Naive thymus-derived CD4-positive, alpha-beta T cell (primary cell): ENCODE measurements around the gene IGLL5. TPM values are rescaled to one million over a fixed set of nuclear protein-coding genes. Genes with fewer than 3 reads are reported as not detected.

ENCODE experiments used
- ATAC-seq: fragments of 150-1000 bp; cut with Tn5 transposase; 2 replicates; pipeline ENCODE4 v1.10.0; 2021; ENCODE audit warnings: mild to moderate bottlenecking, moderate library complexity
- CTCF ChIA-PET: fragments of 350-600 bp; sonication (Branson Sonifier 250); formaldehyde crosslinking; loops from one replicate; lab custom pipeline; 2021; ENCODE audit warnings: antibody characterized with exemption; lab: Charles Lee
- POLR2A ChIA-PET: fragments of 350-600 bp; sonication (Branson Sonifier 250); formaldehyde crosslinking; loops from one replicate; lab custom pipeline; 2021; ENCODE audit warnings: antibody characterized with exemption, inconsistent platforms; lab: Charles Lee
- DNase-seq, 9 donors: peaks; one replicate each; pipeline versions ENCODE4 v3.0.0 to v3.0.0-alpha.2; 2020 to 2022; ENCODE audit warnings: mixed read lengths in 1 of 9
- H3K27ac ChIP-seq: one replicate; pipeline ENCODE4 v1.7.0; 2013; ENCODE audit warnings: mild to moderate bottlenecking, low read depth, low read length, moderate library complexity
- H3K27me3 ChIP-seq, 2 donors: one replicate each; pipeline ENCODE4 v1.7.0; 2013; ENCODE audit warnings: low read length in 2 of 2, mild to moderate bottlenecking in 2 of 2, moderate library complexity in 2 of 2; ENCODE audit not compliant: control insufficient read depth in 2 of 2, insufficient read depth in 2 of 2
- H3K36me3 ChIP-seq, 3 experiments: 1 replicate in 2 of 3; 2 replicates in 1 of 3; pipeline ENCODE4 v1.7.0; 2013; ENCODE audit warnings: low read length in 3 of 3, mild to moderate bottlenecking in 3 of 3, moderate library complexity in 1 of 3; ENCODE audit not compliant: insufficient read depth in 3 of 3, control insufficient read depth in 2 of 3
- H3K4me1 ChIP-seq, 2 donors: one replicate each; pipeline ENCODE4 v1.7.0; 2013; ENCODE audit warnings: low read length in 2 of 2, mild to moderate bottlenecking in 2 of 2, moderate library complexity in 1 of 2; ENCODE audit not compliant: control insufficient read depth in 2 of 2, insufficient read depth in 2 of 2
- H3K4me3 ChIP-seq: 2 replicates; pipeline ENCODE4 v1.7.0; 2013; ENCODE audit warnings: mild to moderate bottlenecking, low read length
- H3K9me3 ChIP-seq, 3 experiments: 1 replicate in 2 of 3; 2 replicates in 1 of 3; pipeline ENCODE4 v1.7.0; 2013; ENCODE audit warnings: low read length in 3 of 3; ENCODE audit not compliant: control insufficient read depth in 2 of 3
- H3K27ac Mint-ChIP-seq, 9 donors: one replicate each; pipeline ENCODE4 v1.8.0; 2020 to 2022; ENCODE audit warnings: mixed read lengths in 9 of 9, mild to moderate bottlenecking in 8 of 9, moderate library complexity in 5 of 9, inconsistent platforms in 2 of 9
- H3K27me3 Mint-ChIP-seq, 5 donors: one replicate each; pipeline ENCODE4 v1.8.0; 2021 to 2022; ENCODE audit warnings: mixed read lengths in 5 of 5, mild to moderate bottlenecking in 1 of 5
- H3K36me3 Mint-ChIP-seq, 5 donors: one replicate each; pipeline ENCODE4 v1.8.0; 2020 to 2022; ENCODE audit warnings: mixed read lengths in 5 of 5, mild to moderate bottlenecking in 3 of 5, inconsistent platforms in 1 of 5
- H3K4me1 Mint-ChIP-seq, 7 donors: one replicate each; pipeline ENCODE4 v1.8.0; 2020 to 2022; ENCODE audit warnings: mixed read lengths in 7 of 7, mild to moderate bottlenecking in 3 of 7, inconsistent platforms in 1 of 7
- H3K4me3 Mint-ChIP-seq, 10 donors: one replicate each; pipeline ENCODE4 v1.8.0; 2020 to 2022; ENCODE audit warnings: mild to moderate bottlenecking in 10 of 10, mixed read lengths in 10 of 10, moderate library complexity in 6 of 10, inconsistent platforms in 2 of 10
- H3K9me3 Mint-ChIP-seq, 11 donors: one replicate each; pipeline ENCODE4 v1.8.0; 2020 to 2022; ENCODE audit warnings: mixed read lengths in 11 of 11, mild to moderate bottlenecking in 4 of 11, inconsistent platforms in 1 of 11, moderate library complexity in 1 of 11
- intact Hi-C, 2 donors: fragments of 100-400 bp; cut with micrococcal nuclease; formaldehyde crosslinking; loops; one replicate each; pipeline ENCODE4 v1.15.1; 2023
- polyA plus RNA-seq, 2 donors: library from polyadenylated mRNA; unstranded; fragments of 300-500 nt; fragmentation: Illumina TruSeq; gene quantifications; one replicate each; pipeline ENCODE4 v1.2.3, GENCODE V29; 2021
- total RNA-seq, 6 experiments: library from RNA in 5 of 6; stranded (reverse) in 5 of 6; gene quantifications; 1 replicate in 5 of 6; 2 replicates in 1 of 6; pipeline ENCODE4 v1.2.3 and lab custom pipeline; 2021 to 2026

IGLL5 gene
- total and polyA plus RNA-seq, 7 experiments from 2014 or later = 0.53 to 16.0 (median 12.3) TPM; not detected in 4

DNA sequence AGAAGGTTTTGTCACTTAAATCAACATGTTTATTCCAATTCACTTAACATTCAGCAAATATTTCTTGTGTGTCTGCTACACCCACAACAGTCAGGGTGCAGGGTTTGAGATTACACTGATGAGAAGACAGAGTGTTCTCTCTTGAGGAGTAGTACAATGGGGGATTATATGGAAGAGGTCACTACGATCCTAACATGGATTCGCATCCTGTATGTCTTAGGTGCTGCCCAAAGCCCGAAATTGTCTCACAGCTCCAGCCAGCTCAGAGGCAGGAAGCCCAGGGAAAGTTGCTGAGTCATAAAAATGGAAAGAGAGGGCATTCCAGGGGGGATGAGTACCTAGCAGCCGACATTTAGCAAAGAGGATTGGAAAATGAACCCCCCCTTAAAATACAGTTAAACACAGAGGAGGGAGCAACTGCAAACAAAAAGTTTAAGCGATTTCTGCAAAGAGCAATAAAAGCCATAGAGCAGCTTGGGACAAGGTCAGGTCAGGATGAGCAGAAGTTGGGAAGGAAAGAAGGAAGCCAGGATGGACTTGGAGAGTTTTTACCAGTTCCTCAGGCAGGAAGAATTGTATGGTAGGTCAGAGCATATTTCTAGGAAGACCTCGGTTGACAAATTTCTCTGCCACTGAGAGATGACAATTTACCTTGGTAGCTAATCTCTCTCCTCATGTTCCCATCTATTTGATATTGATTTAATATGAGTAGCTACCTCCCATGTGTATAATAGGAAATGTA, 49.5 kb downstream of the IGLL5 start:
- Histone ChIP-seq H3K27me3 (no peaks in the 10 kb centered on the region), H3K4me3 (no peak overlapping the region), H3K36me3 (no peaks in the 10 kb centered on the region), H3K4me1 (no peaks in the 10 kb centered on the region), H3K27ac (no peak overlapping the region), H3K9me3 (no peaks in the 10 kb centered on the region)
- Mint-ChIP-seq H3K36me3 (no peaks in the 10 kb centered on the region), H3K4me3 (no peak overlapping the region), H3K27me3 (peaks cover 0 to 10% (median 0%) of the 10 kb centered on the region in 5 donors), H3K9me3 (no peaks in the 10 kb centered on the region), H3K27ac (no peak overlapping the region), H3K4me1 (peaks cover 0 to 20% (median 0%) of the 10 kb centered on the region in 7 donors)
- ChIA-PET CTCF (no interaction called here), POLR2A (no interaction called here)
- DNase-seq (no peak), ATAC-seq (no peak)
- intact Hi-C loops = no loop called here

DNA sequence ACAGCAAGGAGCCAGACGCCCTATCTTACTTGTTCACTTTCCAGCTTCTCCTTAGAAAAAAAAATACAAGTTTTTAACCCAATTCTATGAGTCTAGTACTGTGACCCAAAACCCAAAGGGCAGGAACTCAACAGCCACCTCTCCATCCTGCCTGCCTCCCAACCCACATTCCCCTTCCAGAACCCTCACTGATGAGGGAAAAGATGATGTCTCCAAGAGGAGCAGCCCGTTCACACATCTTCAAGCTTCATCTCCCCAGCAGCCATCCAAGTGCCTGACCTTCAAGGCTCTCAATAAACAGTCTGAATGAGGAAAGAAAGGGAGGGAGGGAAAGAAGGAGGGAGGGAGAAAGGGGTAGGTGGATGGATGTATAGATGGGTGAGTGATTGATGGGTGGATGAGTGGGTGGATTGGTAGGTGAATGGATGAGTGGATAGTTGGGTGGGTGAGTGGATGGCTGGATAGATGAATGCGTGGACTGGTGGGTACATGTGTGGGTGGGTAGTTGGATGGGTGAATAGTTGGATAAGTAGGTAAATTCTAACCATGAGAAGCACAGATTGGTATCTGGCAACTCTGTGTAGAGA, 50.4 kb downstream of the IGLL5 start:
- peaks cover 4 to 22% (median 5%) of the 10 kb centered on the region in 7 donors for H3K4me1 Mint-ChIP-seq
- CTCF ChIA-PET = interaction anchor here (0.9 kb wide), 1 partner anchor 23 kb away, joined by 3 read pairs; no protein-coding TSS in a partner anchor
- intact Hi-C loops = no loop called here

GRCh38 chr22:22938672-22939587, 51.3 kb downstream of the IGLL5 start:
- Mint-ChIP-seq H3K9me3 (no peaks in the 10 kb centered on the region), H3K4me1 (peaks cover 4 to 15% (median 5%) of the 10 kb centered on the region in 7 donors), H3K36me3 (no peaks in the 10 kb centered on the region), H3K27ac (no peak overlapping the region), H3K4me3 (no peak overlapping the region), H3K27me3 (peaks cover 0 to 12% (median 0%) of the 10 kb centered on the region in 5 donors)
- Histone ChIP-seq H3K27ac (no peak overlapping the region), H3K9me3 (no peaks in the 10 kb centered on the region), H3K4me1 (no peaks in the 10 kb centered on the region), H3K27me3 (no peaks in the 10 kb centered on the region), H3K4me3 (no peak overlapping the region), H3K36me3 (no peaks in the 10 kb centered on the region)
- CTCF ChIA-PET = interaction anchor here (0.9 kb wide), 1 partner anchor 22 kb away, joined by 3 read pairs; no protein-coding TSS in a partner anchor
- ATAC-seq = no peak
- intact Hi-C loops = no loop called here
- POLR2A ChIA-PET = no interaction called here
- no peak for DNase-seq

More for the DNA sequence above, 50.4 kb downstream of the IGLL5 start:
- no peak for ATAC-seq
- Histone ChIP-seq H3K4me1 (no peaks in the 10 kb centered on the region), H3K27me3 (no peaks in the 10 kb centered on the region), H3K9me3 (no peaks in the 10 kb centered on the region), H3K36me3 (no peaks in the 10 kb centered on the region), H3K27ac (no peak overlapping the region), H3K4me3 (no peak overlapping the region)
- POLR2A ChIA-PET = no interaction called here
- Mint-ChIP-seq H3K4me3 (no peak overlapping the region), H3K36me3 (no peaks in the 10 kb centered on the region), H3K27me3 (peaks cover 0 to 12% (median 0%) of the 10 kb centered on the region in 5 donors), H3K27ac (no peak overlapping the region), H3K9me3 (no peaks in the 10 kb centered on the region)
- no peak for DNase-seq

- peaks cover 4 to 10% (median 5%) of the 10 kb centered on the region in 7 donors for H3K4me1 Mint-ChIP-seq
- peaks cover 0 to 12% (median 0%) of the 10 kb centered on the region in 5 donors for H3K27me3 Mint-ChIP-seq
- H3K27ac Mint-ChIP-seq = peak overlapping the region in 1 of 9 donors; percentile 3
- no peaks in the 10 kb centered on the region for H3K36me3 Mint-ChIP-seq
- no peaks in the 10 kb centered on the region for H3K36me3 ChIP-seq
- no peak overlapping the region for H3K27ac ChIP-seq
- H3K9me3 ChIP-seq = no peaks in the 10 kb centered on the region
- H3K27me3 ChIP-seq = no peaks in the 10 kb centered on the region
- CTCF ChIA-PET = interaction anchor here (0.6 to 0.8 kb wide), 2 partner anchors 21 to 26 kb away, joined by 3 read pairs; no protein-coding TSS in a partner anchor
- DNase-seq = no peak
- intact Hi-C loops = loop anchor here in 1 of 2 donors (5.0 kb wide), 1 partner anchor 187 kb away; no protein-coding TSS in a partner anchor
- no peak overlapping the region for H3K4me3 ChIP-seq
- no peaks in the 10 kb centered on the region for H3K9me3 Mint-ChIP-seq
- no peaks in the 10 kb centered on the region for H3K4me1 ChIP-seq
- no peak overlapping the region for H3K4me3 Mint-ChIP-seq
- POLR2A ChIA-PET = no interaction called here
- no peak for ATAC-seq
Measured at GRCh38 chr22:22939588-22940368, 52.2 kb downstream of the IGLL5 start.

DNA sequence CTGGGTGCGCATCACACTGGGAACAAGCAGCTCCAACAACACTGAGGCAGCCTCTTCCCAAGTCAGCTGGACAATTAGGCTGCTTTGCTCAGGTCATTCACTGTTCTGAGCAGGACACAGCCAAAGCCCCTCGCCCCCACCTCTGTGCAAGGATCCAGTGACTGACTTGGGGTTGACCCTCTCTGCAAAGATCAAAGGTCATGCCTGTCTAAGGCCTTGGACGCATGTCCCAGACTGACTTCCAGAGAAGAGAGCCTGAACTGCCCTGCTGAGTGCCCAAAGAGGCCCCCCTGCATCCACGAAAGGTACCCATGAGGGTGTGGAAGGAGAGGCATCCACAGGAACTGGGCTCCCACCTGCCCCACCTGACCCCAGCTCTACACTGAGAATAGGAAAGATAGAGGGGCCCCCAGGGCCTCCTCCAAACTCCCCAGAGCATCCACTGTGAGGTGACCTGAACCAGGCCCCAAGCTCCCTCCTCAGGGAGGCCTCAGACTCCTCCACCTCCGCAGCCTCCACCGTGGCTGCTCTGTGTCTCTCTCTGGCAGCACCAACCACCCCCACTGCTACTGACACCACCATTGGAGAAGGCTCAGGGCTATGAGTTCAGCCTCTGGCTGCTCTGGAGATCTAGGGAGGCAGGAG, 53.5 kb downstream of the IGLL5 start:
- Mint-ChIP-seq H3K4me3 (no peak overlapping the region), H3K36me3 (no peaks in the 10 kb centered on the region), H3K9me3 (no peaks in the 10 kb centered on the region), H3K4me1 (peaks cover 3 to 8% (median 4%) of the 10 kb centered on the region in 7 donors), H3K27ac (no peak overlapping the region), H3K27me3 (peaks cover 0 to 16% (median 0%) of the 10 kb centered on the region in 5 donors)
- ChIA-PET POLR2A (no interaction called here), CTCF (no interaction called here)
- Histone ChIP-seq H3K27ac (no peak overlapping the region), H3K36me3 (no peaks in the 10 kb centered on the region), H3K4me1 (no peaks in the 10 kb centered on the region), H3K4me3 (no peak overlapping the region), H3K9me3 (no peaks in the 10 kb centered on the region), H3K27me3 (no peaks in the 10 kb centered on the region)
- DNase-seq (peak in 1 of 9 donors; percentile 17), ATAC-seq (no peak)
- intact Hi-C loops = loop anchor here in 1 of 2 donors (5.0 kb wide), 1 partner anchor 189 kb away; no protein-coding TSS in a partner anchor
